GM18868 (cell line): Measurements from ENCODE around the gene AUH.
A peak's percentile ranks its signal among the peaks of the same experiment; 100 is the strongest.
"Not testable (repeated sequence)": the region's sequence is repeated elsewhere in the genome, so short reads cannot be mapped to it uniquely, and the experiment has no call there.

ENCODE experiments used
- ATAC-seq: cut with Tn5 transposase; IDR thresholded peaks from one replicate; pipeline ENCODE4 v1.9.1; 2021; ENCODE audit warnings: mild to moderate bottlenecking, moderate library complexity; ENCODE audit not compliant: unreplicated experiment

The AUH gene

GRCh38 chr9:91212596-91213243 is 149.0 kb downstream of the AUH start:
- no peak for ATAC-seq

- no peak for ATAC-seq
These were observed 149.8 kb downstream of the AUH start for GRCh38 chr9:91211919-91212318.

- ATAC-seq = no peak
These were observed 150.3 kb downstream of the AUH start for GRCh38 chr9:91211414-91211813.

- no peak for ATAC-seq
These were observed 151.4 kb downstream of the AUH start for GRCh38 chr9:91210318-91210717.

GRCh38 chr9:91208837-91209236 is 152.9 kb downstream of the AUH start:
- no peak for ATAC-seq

GRCh38 chr9:91208419-91208745 is 153.3 kb downstream of the AUH start:
- ATAC-seq = no peak

- peak; percentile 87 for ATAC-seq
These were observed 153.8 kb downstream of the AUH start for GRCh38 chr9:91207729-91208418.

- ATAC-seq = no peak
These were observed 154.4 kb downstream of the AUH start for GRCh38 chr9:91207397-91207728.

GRCh38 chr9:91206806-91207205 is 154.9 kb downstream of the AUH start:
- ATAC-seq = no peak

GRCh38 chr9:91202736-91203283 is 158.9 kb downstream of the AUH start:
- ATAC-seq = no peak

GRCh38 chr9:91200692-91201336 is 160.9 kb downstream of the AUH start:
- no peak for ATAC-seq

- ATAC-seq = no peak
These were observed 161.8 kb downstream of the AUH start for GRCh38 chr9:91199739-91200497.

- not testable (repeated sequence) for ATAC-seq
These were observed 162.8 kb downstream of the AUH start for GRCh38 chr9:91198881-91199280.

- no peak for ATAC-seq
These were observed 163.3 kb downstream of the AUH start for GRCh38 chr9:91198405-91198804.

- ATAC-seq = no peak
These were observed 164.2 kb downstream of the AUH start for GRCh38 chr9:91197232-91198181.

- no peak for ATAC-seq
These were observed 165.4 kb downstream of the AUH start for GRCh38 chr9:91196103-91196950.

GRCh38 chr9:91195372-91196012 is 166.2 kb downstream of the AUH start:
- ATAC-seq = no peak

- peak; percentile 75 for ATAC-seq
These were observed 167.9 kb downstream of the AUH start for GRCh38 chr9:91193658-91194391.
